HepG2 (cell line): ENCODE data around the gene CCDC183. TPM values are rescaled to one million over a fixed set of nuclear protein-coding genes. Genes with fewer than 3 reads are reported as not detected.
"Not testable (repeated sequence)": the region's sequence is repeated elsewhere in the genome, so short reads cannot be mapped to it uniquely, and the experiment has no call there.

ENCODE experiments used
- AKAP8 ChIP-seq: sonication (generic); formaldehyde crosslinking; IDR thresholded peaks from 2 replicates; pipeline ENCODE4 v1.5.1; 2020; ENCODE audit warnings: mild to moderate bottlenecking, missing genetic modification reagents
- CEBPG ChIP-seq: IDR thresholded peaks from 2 replicates; pipeline ENCODE4 v1.6.1; 2016
- ELF3 ChIP-seq: IDR thresholded peaks from 2 replicates; pipeline ENCODE4 v1.6.1; 2016; ENCODE audit warnings: missing genetic modification reagents, missing compliant biosample characterization
- FOXO1 ChIP-seq: sonication (generic); formaldehyde crosslinking; IDR thresholded peaks from 2 replicates; pipeline ENCODE4 v1.4.0; 2020; ENCODE audit warnings: missing genetic modification reagents
- HNRNPL ChIP-seq: fragments of 200-400 bp; formaldehyde crosslinking; IDR thresholded peaks from 2 replicates; pipeline ENCODE4 v1.6.1; 2017; ENCODE audit warnings: mild to moderate bottlenecking, low read depth, low read length
- IRF2 ChIP-seq: IDR thresholded peaks from 2 replicates; pipeline ENCODE4 v1.6.1; 2018; ENCODE audit warnings: missing genetic modification reagents, missing compliant biosample characterization
- KLF11 ChIP-seq: IDR thresholded peaks from 2 replicates; pipeline ENCODE4 v1.6.1; 2016; ENCODE audit warnings: missing compliant biosample characterization
- MED13 ChIP-seq: sonication (generic); formaldehyde crosslinking; IDR thresholded peaks from 2 replicates; pipeline ENCODE4 v1.5.0; 2020; ENCODE audit warnings: missing genetic modification reagents
- NONO ChIP-seq, 2 experiments: fragments of 450-650 bp in 1 of 2; sonication (generic) in 1 of 2; formaldehyde crosslinking in 1 of 2; IDR thresholded peaks in 1 of 2; conservative IDR thresholded peaks in 1 of 2; 2 replicates each; pipeline versions ENCODE4 v1.6.1 to v1.8.0; 2017 to 2022; ENCODE audit warnings: mild to moderate bottlenecking in 1 of 2, missing genetic modification reagents in 1 of 2, moderate library complexity in 1 of 2
- NR2F6 ChIP-seq, 2 experiments: IDR thresholded peaks; 2 replicates each; pipeline ENCODE4 v1.6.1; 2016; ENCODE audit warnings: antibody characterized with exemption in 1 of 2, mild to moderate bottlenecking in 1 of 2
- ONECUT2 ChIP-seq: sonication (generic); formaldehyde crosslinking; IDR thresholded peaks from 2 replicates; pipeline ENCODE4 v1.4.0; 2020; ENCODE audit warnings: missing genetic modification reagents
- ZFY ChIP-seq: sonication (generic); formaldehyde crosslinking; IDR thresholded peaks from 2 replicates; pipeline ENCODE4 v1.4.0; 2020; ENCODE audit warnings: missing genetic modification reagents
- ZNF557 ChIP-seq: sonication (generic); formaldehyde crosslinking; IDR thresholded peaks from 2 replicates; pipeline ENCODE4 v1.4.0; 2020; ENCODE audit warnings: missing genetic modification reagents
- ZNF891 ChIP-seq: sonication (generic); formaldehyde crosslinking; IDR thresholded peaks from 2 replicates; pipeline ENCODE4 v1.5.0; 2020; ENCODE audit warnings: mild to moderate bottlenecking, missing genetic modification reagents
- polyA plus RNA-seq, 8 experiments: library from polyadenylated mRNA; depleted of rRNA in 3 of 8; stranded (reverse) in 7 of 8; unstranded in 1 of 8; fragments of >200 nt; fragmentation: Illumina TruSeq in 4 of 8; extraction: Trizol in 4 of 8; gene quantifications; 2 replicates each; pipeline versions ENCODE4 v1.2.1 to v1.2.3, GENCODE V29; 2011 to 2016; ENCODE audit warnings: low read depth in 4 of 8, missing spikeins in 1 of 8, mixed read lengths in 1 of 8; ENCODE audit not compliant: insufficient read depth in 1 of 8
- total RNA-seq, 5 experiments: library from RNA; depleted of rRNA; stranded (reverse); fragments of >200 nt; fragmentation: Illumina TruSeq; extraction: Trizol; gene quantifications; 2 replicates each; pipeline ENCODE4 v1.2.3, GENCODE V29; 2016; ENCODE audit warnings: low read depth in 1 of 5
- TF ChIP-seq, protein P1 (sequence below): IDR thresholded peaks from 2 replicates; pipeline ENCODE4 v1.4.0; 2020; ENCODE audit warnings: mild to moderate bottlenecking, missing genetic modification reagents
- TF ChIP-seq, protein P2 (sequence below): sonication (generic); formaldehyde crosslinking; IDR thresholded peaks from 2 replicates; pipeline ENCODE4 v1.8.1; 2023; ENCODE audit warnings: mild to moderate bottlenecking, missing genetic modification reagents
- TF ChIP-seq, protein P3 (sequence below): sonication (generic); formaldehyde crosslinking; IDR thresholded peaks from 2 replicates; pipeline ENCODE4 v1.5.1; 2020; ENCODE audit warnings: mild to moderate bottlenecking, missing genetic modification reagents, borderline replicate concordance

Gene CCDC183
- total and polyA plus RNA-seq, 2 of the 13 experiments (the other 11 are each of a cell fraction or from before 2014, with no cell fraction given) = 5.0 to 66.4 TPM

DNA sequence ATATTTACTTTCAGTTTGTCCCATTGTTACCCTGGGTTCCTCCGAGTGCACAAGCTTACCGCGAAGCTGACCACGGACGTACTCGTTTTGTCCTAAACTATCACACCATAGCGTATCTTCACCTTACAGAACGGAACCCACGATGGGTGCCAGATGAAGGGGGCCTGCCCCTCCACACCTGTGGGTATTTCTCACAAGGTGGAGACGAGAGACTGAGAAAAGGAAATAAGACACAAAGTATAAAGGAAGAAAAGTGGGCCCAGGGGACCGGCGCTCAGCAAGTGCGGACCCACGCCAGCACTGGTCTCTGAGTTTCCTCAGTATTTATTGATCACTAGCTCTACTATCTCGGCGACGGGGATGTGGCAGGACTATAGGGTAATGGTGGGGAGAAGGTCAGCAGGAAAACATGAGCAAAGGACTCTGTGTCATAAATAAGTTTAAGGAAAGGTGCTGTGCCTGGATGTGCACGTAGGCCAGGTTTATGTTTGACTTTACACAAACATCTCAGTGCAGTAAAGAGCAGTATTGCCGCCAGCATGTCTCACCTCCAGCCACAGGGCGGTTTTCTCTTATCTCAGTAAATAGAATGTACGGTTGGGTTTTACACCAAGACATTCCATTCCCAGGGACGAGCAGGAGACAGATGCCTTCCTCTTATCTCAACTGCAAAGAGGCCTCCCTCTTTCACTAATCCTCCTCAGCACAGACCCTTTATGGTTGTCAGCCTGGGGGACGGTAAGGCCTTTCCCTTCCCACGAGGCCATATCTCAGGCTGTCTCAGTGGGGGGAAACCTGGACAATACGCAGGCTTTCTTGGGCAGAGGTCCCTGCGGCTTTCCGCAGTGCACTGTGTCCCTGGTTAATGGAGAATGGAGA, 7.3 kb upstream of the CCDC183 start (continued):
- TF ChIP-seq, protein P1, sequence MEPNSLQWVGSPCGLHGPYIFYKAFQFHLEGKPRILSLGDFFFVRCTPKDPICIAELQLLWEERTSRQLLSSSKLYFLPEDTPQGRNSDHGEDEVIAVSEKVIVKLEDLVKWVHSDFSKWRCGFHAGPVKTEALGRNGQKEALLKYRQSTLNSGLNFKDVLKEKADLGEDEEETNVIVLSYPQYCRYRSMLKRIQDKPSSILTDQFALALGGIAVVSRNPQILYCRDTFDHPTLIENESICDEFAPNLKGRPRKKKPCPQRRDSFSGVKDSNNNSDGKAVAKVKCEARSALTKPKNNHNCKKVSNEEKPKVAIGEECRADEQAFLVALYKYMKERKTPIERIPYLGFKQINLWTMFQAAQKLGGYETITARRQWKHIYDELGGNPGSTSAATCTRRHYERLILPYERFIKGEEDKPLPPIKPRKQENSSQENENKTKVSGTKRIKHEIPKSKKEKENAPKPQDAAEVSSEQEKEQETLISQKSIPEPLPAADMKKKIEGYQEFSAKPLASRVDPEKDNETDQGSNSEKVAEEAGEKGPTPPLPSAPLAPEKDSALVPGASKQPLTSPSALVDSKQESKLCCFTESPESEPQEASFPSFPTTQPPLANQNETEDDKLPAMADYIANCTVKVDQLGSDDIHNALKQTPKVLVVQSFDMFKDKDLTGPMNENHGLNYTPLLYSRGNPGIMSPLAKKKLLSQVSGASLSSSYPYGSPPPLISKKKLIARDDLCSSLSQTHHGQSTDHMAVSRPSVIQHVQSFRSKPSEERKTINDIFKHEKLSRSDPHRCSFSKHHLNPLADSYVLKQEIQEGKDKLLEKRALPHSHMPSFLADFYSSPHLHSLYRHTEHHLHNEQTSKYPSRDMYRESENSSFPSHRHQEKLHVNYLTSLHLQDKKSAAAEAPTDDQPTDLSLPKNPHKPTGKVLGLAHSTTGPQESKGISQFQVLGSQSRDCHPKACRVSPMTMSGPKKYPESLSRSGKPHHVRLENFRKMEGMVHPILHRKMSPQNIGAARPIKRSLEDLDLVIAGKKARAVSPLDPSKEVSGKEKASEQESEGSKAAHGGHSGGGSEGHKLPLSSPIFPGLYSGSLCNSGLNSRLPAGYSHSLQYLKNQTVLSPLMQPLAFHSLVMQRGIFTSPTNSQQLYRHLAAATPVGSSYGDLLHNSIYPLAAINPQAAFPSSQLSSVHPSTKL (CRISPR knock-in tag) = peak; percentile 70
- TF ChIP-seq HNRNPL (0 out of 2 replicates have a peak, but pooled peaks have one; percentile 24), ELF3 (CRISPR knock-in tag) (peak; percentile 52; the same call in 1 of the 2 replicates), IRF2 (peak; percentile 14; the same call in 1 of the 2 replicates), MED13 (CRISPR knock-in tag) (peak; percentile 89), ONECUT2 (CRISPR knock-in tag) (peak; percentile 81), CEBPG (CRISPR knock-in tag) (peak; percentile 28), ZFY (CRISPR knock-in tag) (peak; percentile 59), ZNF557 (CRISPR knock-in tag) (peak; percentile 72), AKAP8 (CRISPR knock-in tag) (peak; percentile 62; the same call in 1 of the 2 replicates), KLF11 (CRISPR knock-in tag) (peak; percentile 26; the same call in 1 of the 2 replicates), NR2F6 (IDR thresholded peaks at IDR 0.05) (peak; percentile 48), NR2F6 (CRISPR knock-in tag; IDR thresholded peaks at IDR 0.05) (peak; percentile 44; the same call in 1 of the 2 replicates), ZNF891 (0 out of 2 replicates have a peak, but pooled peaks have one; percentile 55), FOXO1 (CRISPR knock-in tag) (peak; percentile 67; the same call in 1 of the 2 replicates), NONO (CRISPR knock-in tag; conservative IDR thresholded peaks at IDR 0.05) (peak; percentile 75)
- TF ChIP-seq, protein P2, sequence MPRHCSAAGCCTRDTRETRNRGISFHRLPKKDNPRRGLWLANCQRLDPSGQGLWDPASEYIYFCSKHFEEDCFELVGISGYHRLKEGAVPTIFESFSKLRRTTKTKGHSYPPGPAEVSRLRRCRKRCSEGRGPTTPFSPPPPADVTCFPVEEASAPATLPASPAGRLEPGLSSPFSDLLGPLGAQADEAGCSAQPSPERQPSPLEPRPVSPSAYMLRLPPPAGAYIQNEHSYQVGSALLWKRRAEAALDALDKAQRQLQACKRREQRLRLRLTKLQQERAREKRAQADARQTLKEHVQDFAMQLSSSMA (CRISPR knock-in tag) = peak; percentile 30; the same call in 1 of the 2 replicates
- TF ChIP-seq, protein P3, sequence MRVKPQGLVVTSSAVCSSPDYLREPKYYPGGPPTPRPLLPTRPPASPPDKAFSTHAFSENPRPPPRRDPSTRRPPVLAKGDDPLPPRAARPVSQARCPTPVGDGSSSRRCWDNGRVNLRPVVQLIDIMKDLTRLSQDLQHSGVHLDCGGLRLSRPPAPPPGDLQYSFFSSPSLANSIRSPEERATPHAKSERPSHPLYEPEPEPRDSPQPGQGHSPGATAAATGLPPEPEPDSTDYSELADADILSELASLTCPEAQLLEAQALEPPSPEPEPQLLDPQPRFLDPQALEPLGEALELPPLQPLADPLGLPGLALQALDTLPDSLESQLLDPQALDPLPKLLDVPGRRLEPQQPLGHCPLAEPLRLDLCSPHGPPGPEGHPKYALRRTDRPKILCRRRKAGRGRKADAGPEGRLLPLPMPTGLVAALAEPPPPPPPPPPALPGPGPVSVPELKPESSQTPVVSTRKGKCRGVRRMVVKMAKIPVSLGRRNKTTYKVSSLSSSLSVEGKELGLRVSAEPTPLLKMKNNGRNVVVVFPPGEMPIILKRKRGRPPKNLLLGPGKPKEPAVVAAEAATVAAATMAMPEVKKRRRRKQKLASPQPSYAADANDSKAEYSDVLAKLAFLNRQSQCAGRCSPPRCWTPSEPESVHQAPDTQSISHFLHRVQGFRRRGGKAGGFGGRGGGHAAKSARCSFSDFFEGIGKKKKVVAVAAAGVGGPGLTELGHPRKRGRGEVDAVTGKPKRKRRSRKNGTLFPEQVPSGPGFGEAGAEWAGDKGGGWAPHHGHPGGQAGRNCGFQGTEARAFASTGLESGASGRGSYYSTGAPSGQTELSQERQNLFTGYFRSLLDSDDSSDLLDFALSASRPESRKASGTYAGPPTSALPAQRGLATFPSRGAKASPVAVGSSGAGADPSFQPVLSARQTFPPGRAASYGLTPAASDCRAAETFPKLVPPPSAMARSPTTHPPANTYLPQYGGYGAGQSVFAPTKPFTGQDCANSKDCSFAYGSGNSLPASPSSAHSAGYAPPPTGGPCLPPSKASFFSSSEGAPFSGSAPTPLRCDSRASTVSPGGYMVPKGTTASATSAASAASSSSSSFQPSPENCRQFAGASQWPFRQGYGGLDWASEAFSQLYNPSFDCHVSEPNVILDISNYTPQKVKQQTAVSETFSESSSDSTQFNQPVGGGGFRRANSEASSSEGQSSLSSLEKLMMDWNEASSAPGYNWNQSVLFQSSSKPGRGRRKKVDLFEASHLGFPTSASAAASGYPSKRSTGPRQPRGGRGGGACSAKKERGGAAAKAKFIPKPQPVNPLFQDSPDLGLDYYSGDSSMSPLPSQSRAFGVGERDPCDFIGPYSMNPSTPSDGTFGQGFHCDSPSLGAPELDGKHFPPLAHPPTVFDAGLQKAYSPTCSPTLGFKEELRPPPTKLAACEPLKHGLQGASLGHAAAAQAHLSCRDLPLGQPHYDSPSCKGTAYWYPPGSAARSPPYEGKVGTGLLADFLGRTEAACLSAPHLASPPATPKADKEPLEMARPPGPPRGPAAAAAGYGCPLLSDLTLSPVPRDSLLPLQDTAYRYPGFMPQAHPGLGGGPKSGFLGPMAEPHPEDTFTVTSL (CRISPR knock-in tag) = peak; percentile 83; the same call in 1 of the 2 replicates
- TF ChIP-seq NONO (IDR thresholded peaks at IDR 0.05) = not testable (repeated sequence)
